8988T (cell line): ENCODE results near the gene C16orf96.

Experiments used
- DNase-seq: peaks from one replicate; pipeline ENCODE4 v3.0.0; 2011

C16orf96 gene

DNA sequence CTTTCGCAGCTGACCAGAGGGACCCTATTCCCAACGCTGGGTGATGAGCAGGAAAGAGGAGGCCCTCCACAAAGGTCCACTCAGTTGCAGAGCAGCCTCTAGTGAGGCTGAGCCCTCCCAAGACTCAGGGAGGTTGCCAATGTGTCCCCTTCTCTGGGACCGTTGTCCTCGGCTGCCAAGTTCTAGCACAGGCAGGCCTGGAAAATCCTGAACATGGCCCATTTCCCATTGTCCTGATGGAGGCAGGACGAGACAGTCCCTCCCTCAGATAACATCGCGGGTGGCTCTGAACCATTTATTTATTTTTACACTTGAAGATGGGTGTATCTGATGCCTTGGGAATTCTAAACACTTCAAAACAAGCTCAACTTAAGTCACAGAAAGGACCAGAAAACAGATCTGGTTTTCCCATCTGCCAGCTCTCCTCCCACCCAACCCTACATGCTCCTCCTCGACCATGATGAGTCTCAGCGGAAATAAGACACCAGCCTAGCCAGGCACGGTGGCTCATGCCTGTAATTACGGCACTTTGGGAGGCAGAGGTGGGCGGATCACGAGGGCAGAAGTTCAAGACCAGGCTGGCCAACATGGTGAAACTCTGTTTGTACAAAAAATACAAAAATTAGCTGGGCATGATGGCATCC, 30.4 kb upstream of the C16orf96 start:
- DNase-seq = no peak

DNA sequence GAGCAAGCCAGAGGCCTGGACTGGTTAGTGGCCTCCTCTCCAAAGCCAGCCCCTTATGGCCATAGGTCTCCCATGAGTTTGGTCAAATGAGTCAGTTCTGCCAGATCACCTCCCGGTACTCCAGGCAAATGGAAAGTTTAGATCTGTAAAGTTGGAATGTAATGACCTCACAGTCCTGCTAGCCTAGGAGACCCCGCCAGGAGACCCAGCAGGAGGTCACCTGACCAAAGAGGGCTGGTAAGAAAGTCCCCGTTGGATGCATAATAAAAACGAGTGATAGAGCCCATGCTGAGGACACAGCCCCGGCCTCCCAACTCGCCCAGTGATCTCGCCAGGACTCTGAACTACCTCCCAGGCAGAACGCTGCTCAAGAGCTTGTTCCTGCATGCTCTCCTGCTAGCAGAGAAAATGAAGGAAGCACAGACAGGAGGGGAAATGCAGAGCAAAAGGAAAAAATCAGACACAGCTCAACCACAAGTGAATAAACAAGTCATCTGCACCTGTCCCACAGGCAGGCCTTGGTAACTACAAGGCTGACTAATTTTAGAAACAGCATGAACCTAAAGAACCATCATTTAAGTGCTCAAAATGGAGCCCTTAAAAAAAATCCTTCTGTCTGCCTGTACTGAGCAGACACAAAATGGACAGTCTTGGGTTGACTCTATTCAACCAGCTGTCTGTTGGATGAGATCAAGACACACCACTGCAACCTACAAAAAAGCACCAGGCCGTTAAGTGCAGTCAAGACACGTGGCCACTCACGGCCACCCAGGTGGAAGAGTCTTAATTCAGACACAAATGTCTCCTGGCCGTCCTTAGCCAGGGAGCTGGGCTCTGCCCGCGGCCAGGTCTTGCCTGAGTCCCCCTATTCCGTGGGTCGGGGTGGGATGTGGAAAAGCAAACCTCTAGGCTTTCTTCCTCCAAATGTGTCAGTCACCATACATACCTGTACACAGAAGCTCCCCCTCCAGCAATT, 26.8 kb upstream of the C16orf96 start:
- no peak for DNase-seq

- DNase-seq = no peak
These were observed 24.3 kb upstream of the C16orf96 start for GRCh38 chr16:4531811-4532210.

- DNase-seq = no peak
These were observed 23.9 kb upstream of the C16orf96 start for GRCh38 chr16:4532238-4532637.

- no peak for DNase-seq
These were observed 22.6 kb upstream of the C16orf96 start for GRCh38 chr16:4533490-4533889.

- no peak for DNase-seq
These were observed 21.9 kb upstream of the C16orf96 start for GRCh38 chr16:4534151-4534790.

DNA sequence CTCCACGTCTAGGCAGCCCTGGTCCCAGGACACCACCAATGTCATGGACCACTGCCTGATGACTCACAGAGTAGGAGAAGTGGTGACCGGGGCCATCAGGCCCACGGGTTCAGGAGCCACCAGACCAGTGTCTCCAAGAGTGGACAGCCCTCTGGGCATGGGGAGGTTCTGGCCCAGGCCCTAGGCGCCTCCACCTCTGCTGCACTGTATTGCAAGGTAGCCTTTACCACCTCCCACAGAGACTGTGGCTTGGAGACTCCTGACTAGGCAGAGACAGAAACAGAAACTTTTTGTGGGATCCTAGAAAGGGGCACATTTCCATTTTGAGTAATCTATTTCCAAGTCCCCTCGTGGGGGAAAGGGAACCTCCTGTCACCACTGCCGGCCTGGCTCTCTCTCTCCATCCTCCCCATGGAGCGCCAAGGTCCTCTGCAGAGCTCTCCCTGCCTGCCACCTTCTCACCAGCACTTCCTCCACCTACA, 20.5 kb upstream of the C16orf96 start:
- DNase-seq = no peak

- no peak for DNase-seq
These were observed 19.6 kb upstream of the C16orf96 start for GRCh38 chr16:4536391-4537106.

DNA sequence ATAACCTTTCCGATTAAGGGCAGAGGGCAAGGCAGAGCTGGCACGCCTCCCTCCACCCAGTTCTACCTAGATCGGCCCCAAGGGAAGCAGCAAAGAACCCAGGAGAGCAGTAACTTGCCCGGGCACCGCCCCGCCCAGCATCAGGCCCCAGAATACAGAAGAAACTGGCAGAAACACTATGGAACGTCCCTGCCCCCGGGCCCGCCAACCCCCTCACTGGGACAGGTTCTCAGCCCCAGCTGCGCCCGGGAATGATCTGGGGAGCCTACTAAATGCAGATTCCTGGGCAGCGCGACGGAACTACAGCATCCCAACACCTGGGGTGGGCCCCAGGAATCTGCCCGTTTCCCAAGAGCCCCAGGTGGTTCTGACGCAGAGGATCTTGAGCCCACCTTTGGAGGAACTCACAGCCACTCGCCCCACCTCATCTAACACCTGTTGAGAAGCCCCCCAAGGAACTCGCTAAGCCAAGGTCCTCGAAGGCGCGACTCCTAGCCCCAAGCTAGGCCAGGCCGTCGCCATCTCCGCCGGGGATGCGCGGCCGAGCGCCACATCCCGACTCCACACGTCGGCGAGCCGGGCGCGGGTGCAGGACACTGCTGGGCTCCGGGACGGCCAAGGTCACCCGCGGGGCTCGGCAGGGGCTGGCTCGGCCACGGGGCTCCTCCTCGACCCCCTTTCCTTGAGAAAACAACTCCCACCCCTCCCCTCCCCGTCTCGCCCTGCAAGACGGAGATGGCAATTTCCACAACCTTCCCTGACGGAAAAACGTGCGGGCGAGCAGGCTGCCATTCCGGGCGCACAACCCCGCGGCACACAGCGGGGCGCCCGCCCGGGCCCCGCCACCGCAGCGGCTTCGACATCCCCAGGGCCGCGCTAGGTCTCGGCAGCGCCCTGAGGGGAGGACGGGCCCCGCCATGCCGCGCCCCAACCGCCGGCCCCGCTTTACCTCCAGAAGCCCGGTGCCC, 18.5 kb upstream of the C16orf96 start:
- DNase-seq = no peak

- DNase-seq = peak; percentile 63
These were observed 17.5 kb upstream of the C16orf96 start, which contains the start of gene CDIP1 for GRCh38 chr16:4538350-4539235. Gene CDIP1 (minus strand): TSS chr16:4538773. CDS start chr16:4514130, 24,643 bp downstream.

GRCh38 chr16:4539716-4540284, 16.3 kb upstream of the C16orf96 start:
- no peak for DNase-seq

GRCh38 chr16:4544473-4544872, 11.7 kb upstream of the C16orf96 start:
- no peak for DNase-seq

DNA sequence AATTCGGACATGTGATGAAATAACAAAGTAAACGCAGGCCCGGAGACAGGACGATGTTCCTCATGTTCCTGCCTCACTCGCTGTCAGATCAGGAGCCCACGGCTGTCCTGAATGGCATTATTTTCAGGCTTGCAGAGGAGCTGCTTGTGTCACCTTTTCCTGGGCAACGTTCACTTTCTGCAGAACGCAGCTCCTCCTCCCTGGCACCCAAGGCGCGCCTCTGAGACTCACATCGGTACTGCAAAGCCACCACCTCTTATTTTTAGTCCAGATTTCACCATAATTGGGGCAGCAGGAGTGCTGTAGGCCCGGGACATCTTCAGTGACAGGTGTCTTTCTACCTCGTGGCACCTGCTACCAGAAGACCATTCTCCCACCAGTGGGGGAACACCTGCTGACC, 8.0 kb upstream of the C16orf96 start:
- DNase-seq = no peak

GRCh38 chr16:4550591-4550990, 5.5 kb upstream of the C16orf96 start:
- no peak for DNase-seq

- DNase-seq = no peak
These were observed 3.6 kb upstream of the C16orf96 start for GRCh38 chr16:4552541-4552940.

GRCh38 chr16:4556580-4556979, 440 bp downstream of the C16orf96 start:
- no peak for DNase-seq

GRCh38 chr16:4557973-4558372, 1.8 kb downstream of the C16orf96 start:
- no peak for DNase-seq

- DNase-seq = no peak
These were observed 5.5 kb downstream of the C16orf96 start for GRCh38 chr16:4561596-4561995.

GRCh38 chr16:4564661-4565267, 8.6 kb downstream of the C16orf96 start:
- no peak for DNase-seq

DNA sequence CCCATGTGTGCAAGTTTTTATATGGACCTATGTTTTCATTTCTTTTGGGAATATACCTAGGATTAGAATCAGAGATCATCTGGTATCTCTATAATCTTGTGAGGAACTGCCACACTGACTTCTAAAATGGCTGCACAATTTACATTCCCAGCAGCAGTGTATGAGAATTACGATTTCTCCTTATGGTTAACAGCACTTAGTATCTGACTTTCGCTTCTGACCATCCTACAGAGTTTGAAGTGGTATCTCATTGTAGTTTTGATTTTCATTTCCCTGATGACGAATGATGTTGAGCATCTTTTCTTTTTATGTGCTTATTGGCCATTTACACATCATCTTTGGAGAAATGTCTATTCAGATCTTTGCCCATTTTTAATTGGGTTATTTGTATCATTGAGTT, 10.0 kb downstream of the C16orf96 start:
- no peak for DNase-seq
